NCI-H82 treated with DMSO at 0.1 percent for 48 hours (cell line): ENCODE measurements around the gene AFF4.
"Not testable (repeated sequence)": the region's sequence is repeated elsewhere in the genome, so short reads cannot be mapped to it uniquely, and the experiment has no call there.

ENCODE experiments used
- DNase-seq: peaks from one replicate; lab custom pipeline; 2025; ENCODE audit not compliant: unreplicated experiment; lab: John Stamatoyannopoulos, UW

Gene AFF4

GRCh38 chr5:132953710-132954109, 9.7 kb downstream of the AFF4 start:
- DNase-seq = no peak

GRCh38 chr5:132952829-132953228, 10.6 kb downstream of the AFF4 start:
- no peak for DNase-seq

- no peak for DNase-seq
Observed at GRCh38 chr5:132951897-132952296, 11.5 kb downstream of the AFF4 start.

- DNase-seq = no peak
Observed at GRCh38 chr5:132949136-132949535, 14.3 kb downstream of the AFF4 start.

GRCh38 chr5:132947671-132948070, 15.8 kb downstream of the AFF4 start:
- no peak for DNase-seq

- DNase-seq = not testable (repeated sequence)
Observed at GRCh38 chr5:132945315-132945714, 18.1 kb downstream of the AFF4 start.

- DNase-seq = no peak
Observed at GRCh38 chr5:132943362-132944022, 19.9 kb downstream of the AFF4 start.

- DNase-seq = no peak
Observed at GRCh38 chr5:132941331-132941730, 22.1 kb downstream of the AFF4 start.

GRCh38 chr5:132928062-132928407, 35.4 kb downstream of the AFF4 start:
- DNase-seq = no peak

GRCh38 chr5:132927355-132928061, 35.9 kb downstream of the AFF4 start:
- no peak for DNase-seq

GRCh38 chr5:132926437-132926836, 37.0 kb downstream of the AFF4 start:
- DNase-seq = no peak

GRCh38 chr5:132916086-132916485, 47.3 kb downstream of the AFF4 start:
- DNase-seq = no peak

- no peak for DNase-seq
Observed at GRCh38 chr5:132915681-132916080, 47.8 kb downstream of the AFF4 start.

GRCh38 chr5:132909702-132910101, 53.7 kb downstream of the AFF4 start:
- no peak for DNase-seq

- DNase-seq = no peak
Observed at GRCh38 chr5:132907161-132907560, 56.3 kb downstream of the AFF4 start.

GRCh38 chr5:132905938-132906337, 57.5 kb downstream of the AFF4 start:
- DNase-seq = no peak

- DNase-seq = no peak
Observed at GRCh38 chr5:132901730-132902129, 61.7 kb downstream of the AFF4 start.

- no peak for DNase-seq
Observed at GRCh38 chr5:132901036-132901435, 62.4 kb downstream of the AFF4 start.

- DNase-seq = no peak
Observed at GRCh38 chr5:132898094-132898493, 65.3 kb downstream of the AFF4 start.

GRCh38 chr5:132896685-132897084, 66.7 kb downstream of the AFF4 start:
- DNase-seq = no peak

GRCh38 chr5:132895719-132896305, 67.6 kb downstream of the AFF4 start:
- DNase-seq = no peak

- no peak for DNase-seq
Observed at GRCh38 chr5:132890817-132891216, 72.6 kb downstream of the AFF4 start.
